Breast epithelium (tissue), 4 donors: ENCODE results near the gene MAPK10. TPM values are rescaled to one million over a fixed set of nuclear protein-coding genes. Genes with fewer than 3 reads are reported as not detected.

Experiments
- DNase-seq, 2 donors: peaks; one replicate each; pipeline ENCODE4 v3.0.0-alpha.2; 2019; ENCODE audit warnings: low spot score in 2 of 2
- H3K27ac ChIP-seq, 2 donors: fragments of 200-600 bp; sonication (generic) in 1 of 2; one replicate each; pipeline ENCODE4 v1.5.1; 2016 to 2019; ENCODE audit warnings: mild to moderate bottlenecking in 1 of 2
- H3K27me3 ChIP-seq, 2 donors: fragments of 200-600 bp; sonication (generic) in 1 of 2; one replicate each; pipeline versions ENCODE4 v1.5.1 to v1.6.0; 2017 to 2019; ENCODE audit warnings: control low read depth in 1 of 2, mild to moderate bottlenecking in 1 of 2
- H3K36me3 ChIP-seq: fragments of 200-600 bp; one replicate; pipeline ENCODE4 v1.5.1; 2019
- H3K4me1 ChIP-seq, 2 donors: fragments of 200-600 bp; sonication (generic); one replicate each; pipeline ENCODE4 v1.5.1; 2016 to 2019; ENCODE audit warnings: control low read depth in 1 of 2
- H3K4me3 ChIP-seq, 3 donors: fragments of 200-600 bp; sonication (generic); 1 replicate in 2 of 3; 2 replicates in 1 of 3; pipeline ENCODE4 v1.5.1; 2016 to 2019; ENCODE audit warnings: mild to moderate bottlenecking in 3 of 3, moderate library complexity in 2 of 3
- H3K9me3 ChIP-seq, 2 donors: fragments of 200-600 bp; sonication (generic) in 1 of 2; one replicate each; pipeline ENCODE4 v1.5.1; 2016 to 2019; ENCODE audit warnings: control low read depth in 1 of 2
- CTCF ChIP-seq, 3 donors: fragments of 450-650 bp; IDR thresholded peaks; one replicate each; pipeline ENCODE4 v1.5.1; 2016 to 2017; ENCODE audit warnings: antibody characterized with exemption in 3 of 3, mild to moderate bottlenecking in 3 of 3, moderate library complexity in 3 of 3
- POLR2A ChIP-seq: fragments of 450-650 bp; IDR thresholded peaks from one replicate; pipeline ENCODE4 v1.6.1; 2016; ENCODE audit warnings: antibody characterized with exemption, mild to moderate bottlenecking, moderate library complexity
- POLR2AphosphoS5 ChIP-seq, 3 donors: sonication (generic); formaldehyde crosslinking; IDR thresholded peaks; one replicate each; pipeline ENCODE4 v1.6.1; 2017; ENCODE audit warnings: antibody characterized with exemption in 3 of 3
- intact Hi-C: fragments of 100-400 bp; cut with DNase I; formaldehyde crosslinking; loops from one replicate; pipeline ENCODE4 v1.15.1; 2023; ENCODE audit warnings: low total_unique reads
- total RNA-seq, 3 donors: library from RNA; depleted of rRNA; stranded (reverse); fragments of >200 nt; gene quantifications; one replicate each; pipeline ENCODE4 v1.1.0, GENCODE V29; 2016

The MAPK10 gene
- total RNA-seq, 3 donors from 2014 or later, result 18.4 to 46.2 (median 24.6) TPM

GRCh38 chr4:86302251-86302650 lies 57.6 kb downstream of the MAPK10 start:
- Histone ChIP-seq H3K27me3 (no peaks in the 10 kb centered on the region), H3K4me1 (no peaks in the 10 kb centered on the region), H3K36me3 (no peaks in the 10 kb centered on the region), H3K27ac (peak overlapping the region in 1 of 2 donors; percentile 13), H3K9me3 (no peaks in the 10 kb centered on the region), H3K4me3 (no peak overlapping the region)
- intact Hi-C loops, result no loop called here
- no peak for TF ChIP-seq POLR2A
- peak in 1 of 2 donors; percentile 39 for DNase-seq

- DNase-seq, result no peak
- no peak overlapping the region for H3K4me3 ChIP-seq
- H3K27ac ChIP-seq, result no peak overlapping the region
- TF ChIP-seq POLR2AphosphoS5 (IDR thresholded peaks at IDR 0.05) (no peak), CTCF (IDR thresholded peaks at IDR 0.05) (no peak), POLR2A (no peak)
- no peaks in the 10 kb centered on the region for H3K4me1 ChIP-seq
- no peaks in the 10 kb centered on the region for H3K36me3 ChIP-seq
- intact Hi-C loops, result no loop called here
- no peaks in the 10 kb centered on the region for H3K27me3 ChIP-seq
- H3K9me3 ChIP-seq, result no peaks in the 10 kb centered on the region
These were observed 59.3 kb downstream of the MAPK10 start for GRCh38 chr4:86300516-86300915.

- TF ChIP-seq CTCF (IDR thresholded peaks at IDR 0.05), result no peak
- no peak for TF ChIP-seq POLR2A
- no peak for TF ChIP-seq POLR2AphosphoS5 (IDR thresholded peaks at IDR 0.05)
- Histone ChIP-seq H3K27ac (no peak overlapping the region), H3K36me3 (no peaks in the 10 kb centered on the region), H3K4me1 (no peaks in the 10 kb centered on the region), H3K9me3 (no peaks in the 10 kb centered on the region), H3K27me3 (no peaks in the 10 kb centered on the region), H3K4me3 (no peak overlapping the region)
- intact Hi-C loops, result no loop called here
- no peak for DNase-seq
These were observed 63.0 kb downstream of the MAPK10 start for GRCh38 chr4:86296865-86297264.

- no peak for TF ChIP-seq POLR2AphosphoS5 (IDR thresholded peaks at IDR 0.05)
- no peak for TF ChIP-seq CTCF (IDR thresholded peaks at IDR 0.05)
- no peak for TF ChIP-seq POLR2A
- Histone ChIP-seq H3K27me3 (no peaks in the 10 kb centered on the region), H3K36me3 (no peaks in the 10 kb centered on the region), H3K27ac (no peak overlapping the region), H3K4me3 (no peak overlapping the region), H3K4me1 (no peaks in the 10 kb centered on the region), H3K9me3 (no peaks in the 10 kb centered on the region)
- intact Hi-C loops, result no loop called here
- DNase-seq, result no peak
These were observed 65.0 kb downstream of the MAPK10 start for GRCh38 chr4:86294883-86295282.

GRCh38 chr4:86291180-86291579 lies 68.7 kb downstream of the MAPK10 start:
- no peaks in the 10 kb centered on the region for H3K4me1 ChIP-seq
- intact Hi-C loops, result no loop called here
- no peaks in the 10 kb centered on the region for H3K9me3 ChIP-seq
- DNase-seq, result no peak
- H3K4me3 ChIP-seq, result no peak overlapping the region
- no peaks in the 10 kb centered on the region for H3K27me3 ChIP-seq
- no peaks in the 10 kb centered on the region for H3K36me3 ChIP-seq
- TF ChIP-seq CTCF (IDR thresholded peaks at IDR 0.05), result no peak
- TF ChIP-seq POLR2AphosphoS5 (IDR thresholded peaks at IDR 0.05), result no peak
- TF ChIP-seq POLR2A, result no peak
- H3K27ac ChIP-seq, result no peak overlapping the region

- Histone ChIP-seq H3K27me3 (no peaks in the 10 kb centered on the region), H3K4me1 (no peaks in the 10 kb centered on the region), H3K36me3 (no peaks in the 10 kb centered on the region), H3K9me3 (no peaks in the 10 kb centered on the region), H3K4me3 (no peak overlapping the region), H3K27ac (peak overlapping the region; percentile 33 to 51)
- intact Hi-C loops, result no loop called here
- peak in 1 of 2 donors; percentile 37 for DNase-seq
- TF ChIP-seq CTCF (IDR thresholded peaks at IDR 0.05) (no peak), POLR2AphosphoS5 (IDR thresholded peaks at IDR 0.05) (no peak), POLR2A (no peak)
These were observed 73.1 kb downstream of the MAPK10 start for GRCh38 chr4:86286726-86287125.
